Measurements from ENCODE around the gene RNU6-8. TPM values are rescaled to one million over a fixed set of nuclear protein-coding genes. Genes with fewer than 3 reads are reported as not detected.

The RNU6-8 gene
- polyA plus RNA-seq, 2 of the 4 experiments (the other 2 are of a cell fraction): not detected

GRCh38 chr14:32203928-32204357 is 874 bp upstream of the RNU6-8 start:
- ChIA-PET CTCF (interaction anchor here (0.9 to 2.3 kb wide), 3 partner anchors 15 to 269 kb away, joined by 3 to 6 read pairs (median 4); no protein-coding TSS in a partner anchor), POLR2A (interaction anchor here (0.5 to 2.3 kb wide), 3 partner anchors 42 to 747 kb away, joined by 3 to 35 read pairs (median 4); partner anchors contain the start of genes ARHGAP5 and DTD2)
- Histone ChIP-seq H3K9me3 (no peaks in the 10 kb centered on the region), H3K4me2 (peak overlapping the region; percentile 81), H3K4me3 (peak overlapping the region; percentile 60), H3K4me1 (peaks cover 11% of the 10 kb centered on the region; the same call in 1 of the 3 replicates), H3K27ac (peak overlapping the region; percentile 82 to 90)
- DNase-seq (ENCODE audit: low read depth in 1 of 2, low spot score in 1 of 2) (peak in 1 of 2 experiments; percentile 21), FAIRE-seq (no peak), ATAC-seq (peak; percentile 12 to 16; a peak in 2 of 6 replicates)
- TF ChIP-seq EHF (CRISPR knock-in tag; IDR thresholded peaks at IDR 0.05) (no peak), RAD21 (conservative IDR thresholded peaks at IDR 0.05 in 1 of 2, IDR thresholded peaks at IDR 0.05 in 1 of 2) (0 out of 5 replicates have a peak, but pooled peaks of 1 of the 2 experiments have one; percentile 0), MAX (IDR thresholded peaks at IDR 0.05) (0 out of 2 replicates have a peak, but pooled peaks have one; percentile 8)
- 5% methylated on average over 14 of the region's 14 CpGs for WGBS (ENCODE audit: missing lambda C conversion rate)

GRCh38 chr14:32202491-32202997 is 525 bp downstream of the RNU6-8 start:
- 17% methylated on average over 8 of the region's 8 CpGs for WGBS (ENCODE audit: missing lambda C conversion rate)
- DNase-seq (ENCODE audit: low read depth in 1 of 2, low spot score in 1 of 2): peak in 1 of 2 experiments; percentile 52
- Histone ChIP-seq H3K9me3 (no peaks in the 10 kb centered on the region), H3K4me3 (peak overlapping the region; percentile 60), H3K4me2 (peak overlapping the region; percentile 81), H3K4me1 (peaks cover 11% of the 10 kb centered on the region; the same call in 1 of the 3 replicates), H3K27ac (peak overlapping the region; percentile 80 to 91)
- no peak for FAIRE-seq
- ChIA-PET CTCF (interaction anchor here (0.9 to 2.3 kb wide), 6 partner anchors 16 to 268 kb away, joined by 3 to 6 read pairs (median 4); no protein-coding TSS in a partner anchor), POLR2A (interaction anchor here (1.2 to 2.3 kb wide), 2 partner anchors 125 to 251 kb away, joined by 4 to 35 read pairs; partner anchors contain the start of gene ARHGAP5)
- TF ChIP-seq EHF (CRISPR knock-in tag; IDR thresholded peaks at IDR 0.05) (no peak), MYC (IDR thresholded peaks at IDR 0.05; ENCODE audit: borderline replicate concordance, low read length) (no peak), EP300 (IDR thresholded peaks at IDR 0.05) (no peak), RNF2 (IDR thresholded peaks at IDR 0.05; ENCODE audit: borderline replicate concordance, low read depth) (0 out of 2 replicates have a peak, but pooled peaks have one; percentile 71), USF2 (IDR thresholded peaks at IDR 0.05) (no peak), BCL3 (IDR thresholded peaks at IDR 0.05) (0 out of 3 replicates have a peak, but pooled peaks have one; percentile 15)
- peak; percentile 3 to 11; a peak in 4 of 6 replicates for ATAC-seq

- Histone ChIP-seq H3K4me1 (peaks cover 11% of the 10 kb centered on the region; the same call in 1 of the 3 replicates), H3K4me2 (peak within 1 kb of the TSS; percentile 81), H3K4me3 (peak within 1 kb of the TSS; percentile 60), H3K27ac (peak within 1 kb of the TSS; percentile 80 to 91), H3K9me3 (no peaks in the 10 kb centered on the region)
- WGBS (ENCODE audit: missing lambda C conversion rate): 9% methylated on average over 40 of the region's 40 CpGs
- FAIRE-seq: no peak
- peak; percentile 60 to 63 for ATAC-seq
- peak in 1 of 2 experiments; percentile 78 for DNase-seq (ENCODE audit: low read depth in 1 of 2, low spot score in 1 of 2)
- POLR2A ChIA-PET: interaction anchor here (2.3 kb wide), 1 partner anchor 125 kb away, joined by 35 read pairs; the partner anchor contains the start of gene ARHGAP5
- TF ChIP-seq SREBF2 (IDR thresholded peaks at IDR 0.05) (peak; percentile 51), HOXA7 (CRISPR knock-in tag; IDR thresholded peaks at IDR 0.05) (no peak), CEBPB (IDR thresholded peaks at IDR 0.05) (peak in 1 of 2 experiments; percentile 52; a peak in 1 of 4 replicates), JUN (IDR thresholded peaks at IDR 0.05) (peak in 1 of 2 experiments; percentile 26; a peak in 2 of 5 replicates), MAX (IDR thresholded peaks at IDR 0.05) (peak; percentile 44; the same call in 1 of the 2 replicates), ZC3H11A (IDR thresholded peaks at IDR 0.05) (no peak), PBX3 (IDR thresholded peaks at IDR 0.05) (0 out of 2 replicates have a peak, but pooled peaks have one; percentile 7)
- CTCF ChIA-PET: interaction anchor here (0.9 to 2.3 kb wide), 4 partner anchors 23 to 267 kb away, joined by 3 to 6 read pairs (median 4); no protein-coding TSS in a partner anchor
Observed at GRCh38 chr14:32201816-32202490, 1.1 kb downstream of the RNU6-8 start, which contains the start of gene RNU6-7. Gene RNU6-7 (plus strand): TSS chr14:32202045.

All from A549 (cell line).